Left colon (tissue), 2 donors: ENCODE measurements around the gene AFG1L. TPM values are rescaled to one million over a fixed set of nuclear protein-coding genes. Genes with fewer than 3 reads are reported as not detected.
"Not testable (repeated sequence)": the region's sequence is repeated elsewhere in the genome, so short reads cannot be mapped to it uniquely, and the experiment has no call there.

Experiments used
- ATAC-seq: fragments of 200-7000 bp; cut with Tn5 transposase; one replicate; pipeline ENCODE4 v1.9.1; 2020; ENCODE audit warnings: mild to moderate bottlenecking, moderate library complexity
- DNase-seq, 2 donors: peaks; one replicate each; pipeline ENCODE4 v3.0.0-alpha.2; 2020
- intact Hi-C, 2 donors: fragments of 100-400 bp; cut with DNase I in 1 of 2; cut with micrococcal nuclease in 1 of 2; formaldehyde crosslinking; loops; one replicate each; pipeline versions ENCODE4 v1.11.2 to v1.14.0; 2022; cut with DNase I, micrococcal nuclease
- total RNA-seq, 2 donors: library from RNA; stranded (reverse); fragmentation: NEBNext Ultra II Directional; extraction: Animal tissue kit (Norgen Biotek cat#: 25700); gene quantifications; one replicate each; pipeline ENCODE4 v1.2.1, GENCODE V29; 2021
- donor health status: DM: no; HTN: no; CAD: no.
- donor health status: DM: yes; HTN: yes; CAD: no.

The AFG1L gene
- total RNA-seq, 2 donors from 2014 or later: 9.0 to 10.6 TPM

DNA sequence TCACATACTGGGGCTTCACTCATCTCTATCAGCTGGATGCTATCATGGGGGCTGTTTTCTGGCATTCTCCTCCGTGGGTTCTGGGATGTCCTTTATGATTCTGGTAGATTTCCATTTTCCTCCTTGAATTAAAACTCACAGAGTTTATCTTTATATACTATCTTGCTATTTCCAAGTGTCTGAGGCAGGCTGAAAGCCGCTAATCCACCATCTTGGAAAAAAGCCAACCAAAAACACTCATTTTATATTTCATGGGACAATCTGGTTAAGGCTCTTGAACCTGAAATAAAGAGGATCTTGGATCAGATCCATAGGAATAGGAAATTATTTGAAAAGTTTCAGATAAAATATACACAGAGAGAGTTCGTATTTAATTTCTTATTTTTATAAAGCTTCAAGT lies 86.0 kb downstream of the AFG1L start:
- intact Hi-C loops: no loop called here
- ATAC-seq (no peak), DNase-seq (no peak)

DNA sequence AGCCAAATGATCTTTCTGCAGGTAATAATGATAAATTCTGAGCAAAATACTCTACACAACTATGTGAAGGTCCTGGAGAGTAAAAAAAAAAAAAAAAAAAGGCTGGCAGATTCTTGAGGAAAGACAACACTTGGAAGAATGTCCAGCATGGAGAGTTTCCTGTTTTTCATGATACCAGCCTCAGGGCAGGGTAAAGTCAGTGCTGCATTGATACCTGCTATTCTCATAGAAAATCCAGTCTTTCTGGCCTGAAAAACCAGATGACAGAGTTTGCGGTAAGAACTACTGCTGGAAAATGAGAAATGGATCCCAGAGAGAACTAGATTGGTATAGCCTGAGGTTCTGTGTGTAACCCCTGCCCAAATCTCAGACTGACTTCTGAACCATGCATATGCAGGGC lies 89.1 kb downstream of the AFG1L start:
- DNase-seq (no peak), ATAC-seq (no peak)
- intact Hi-C loops: no loop called here

DNA sequence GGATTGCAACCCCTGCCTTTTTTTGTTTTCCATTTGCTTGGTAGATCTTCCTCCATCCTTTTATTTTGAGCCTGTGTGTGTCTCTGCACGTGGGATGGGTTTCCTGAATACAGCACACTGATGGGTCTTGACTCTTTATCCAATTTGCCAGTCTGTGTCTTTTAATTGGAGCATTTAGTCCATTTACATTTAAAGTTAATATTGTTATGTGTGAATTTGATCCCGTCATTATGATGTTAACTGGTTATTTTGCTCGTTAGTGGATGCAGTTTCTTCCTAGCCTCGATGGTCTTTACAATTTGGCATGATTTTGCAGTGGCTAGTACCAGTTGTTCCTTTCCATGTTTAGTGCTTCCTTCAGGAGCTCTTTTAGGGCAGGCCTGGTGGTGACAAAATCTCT lies 94.3 kb downstream of the AFG1L start:
- not testable (repeated sequence) for ATAC-seq

DNA sequence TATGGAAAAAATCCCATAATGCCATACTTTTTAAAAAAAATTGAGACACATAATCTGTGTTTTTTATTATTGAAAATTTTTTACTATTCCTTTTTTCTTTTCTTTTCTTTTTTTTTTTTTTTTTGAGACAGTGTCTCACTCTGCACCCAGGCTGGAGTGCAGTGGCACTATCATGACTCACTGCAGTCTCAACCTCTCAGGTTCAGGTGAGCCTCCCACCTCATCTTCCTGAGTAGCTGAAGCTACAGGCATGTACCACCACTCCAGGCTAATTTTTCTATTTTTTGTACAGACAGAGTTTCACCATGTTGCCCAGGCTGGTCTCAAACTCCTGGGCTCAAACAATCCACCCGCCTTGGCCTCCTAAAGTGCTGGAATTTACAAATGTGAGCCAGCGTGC lies 100.4 kb downstream of the AFG1L start:
- ATAC-seq (no peak), DNase-seq (no peak)
- intact Hi-C loops: no loop called here

More for the DNA sequence above, 94.3 kb downstream of the AFG1L start:
- intact Hi-C loops, DNase-seq: not testable (repeated sequence)

DNA sequence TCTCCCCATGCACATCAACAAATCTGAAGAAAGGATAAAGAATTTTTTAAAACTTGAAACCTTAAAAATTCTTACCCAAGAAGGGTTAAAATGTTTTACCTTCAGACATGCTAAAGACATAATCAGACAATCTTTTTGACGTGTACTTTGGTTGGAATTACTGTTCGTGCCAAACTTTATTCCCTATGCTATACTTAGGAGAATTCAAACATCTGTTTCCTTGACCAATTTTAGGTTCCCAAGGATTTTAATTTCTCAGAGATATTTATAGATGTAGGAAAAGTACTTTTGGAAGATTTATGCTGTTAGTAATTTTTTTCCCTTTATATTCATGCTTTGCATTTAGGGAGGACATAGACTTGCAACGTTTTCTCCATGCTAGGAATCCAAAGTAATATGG lies 108.4 kb downstream of the AFG1L start:
- intact Hi-C loops: no loop called here
- ATAC-seq: no peak
- DNase-seq: no peak

DNA sequence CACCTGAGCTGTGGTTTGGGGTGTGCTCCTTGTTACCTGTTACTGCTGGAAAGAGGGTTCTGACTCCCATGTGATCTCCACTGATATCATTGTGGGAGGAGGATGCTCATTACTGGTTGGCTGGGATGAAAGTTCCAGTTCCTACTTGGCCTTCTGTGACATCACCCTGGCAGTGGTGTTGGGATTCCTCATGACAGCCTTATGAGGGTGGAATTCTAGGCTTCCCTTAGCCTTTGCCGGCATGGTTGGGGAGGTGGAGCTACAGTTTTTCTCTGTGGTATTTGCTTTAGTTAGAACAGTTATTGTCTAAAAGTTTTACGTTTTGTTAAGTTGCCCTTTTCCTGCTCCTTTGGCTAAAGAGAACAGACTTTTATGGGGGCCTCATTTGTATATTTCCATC lies 112.1 kb downstream of the AFG1L start:
- DNase-seq: no peak
- intact Hi-C loops: no loop called here
- no peak for ATAC-seq

DNA sequence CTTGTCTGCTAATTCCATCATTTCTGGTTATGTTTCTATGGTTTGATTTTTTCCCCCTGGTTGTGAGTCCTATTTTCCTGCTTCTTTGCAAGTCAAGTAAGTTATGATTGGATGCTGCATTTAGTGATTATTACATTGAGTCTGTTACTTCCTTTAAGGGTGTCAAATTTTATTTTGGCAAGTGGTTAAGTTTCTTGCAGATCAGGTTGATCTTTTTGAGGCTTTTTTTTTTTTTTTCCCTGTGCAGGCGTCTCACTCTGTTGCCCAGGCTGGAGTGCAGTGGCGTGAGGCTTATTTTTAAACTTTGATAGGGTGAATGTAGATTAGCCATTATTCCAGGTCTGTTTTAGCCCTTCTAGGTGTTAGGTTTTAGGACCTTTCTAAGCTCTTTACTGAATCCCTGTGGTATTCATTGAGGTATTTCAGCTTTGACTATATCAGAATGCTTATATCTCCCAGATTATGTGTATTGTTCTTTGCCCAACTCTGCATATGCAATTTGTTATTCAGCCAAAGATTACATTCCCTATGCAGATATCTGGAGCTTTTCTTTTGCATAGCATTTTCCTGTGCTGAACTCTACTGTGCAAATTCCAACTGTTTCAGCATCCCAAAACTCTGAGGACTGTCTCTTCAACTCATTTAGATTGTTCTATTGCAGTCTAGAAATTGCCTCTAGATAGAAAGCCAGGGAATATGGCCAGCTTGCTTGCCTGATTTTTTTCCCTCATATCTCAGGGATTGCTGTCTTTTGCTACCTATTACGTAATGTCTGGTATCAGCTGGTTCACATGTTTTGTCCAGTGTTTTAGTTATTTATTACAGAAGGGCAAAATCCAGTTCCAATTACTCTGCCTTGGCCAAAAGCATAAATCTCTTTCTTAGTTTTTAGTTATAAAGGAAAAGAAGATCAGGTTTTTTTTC lies 113.3 kb downstream of the AFG1L start:
- no peak for ATAC-seq
- intact Hi-C loops: no loop called here
- no peak for DNase-seq

DNA sequence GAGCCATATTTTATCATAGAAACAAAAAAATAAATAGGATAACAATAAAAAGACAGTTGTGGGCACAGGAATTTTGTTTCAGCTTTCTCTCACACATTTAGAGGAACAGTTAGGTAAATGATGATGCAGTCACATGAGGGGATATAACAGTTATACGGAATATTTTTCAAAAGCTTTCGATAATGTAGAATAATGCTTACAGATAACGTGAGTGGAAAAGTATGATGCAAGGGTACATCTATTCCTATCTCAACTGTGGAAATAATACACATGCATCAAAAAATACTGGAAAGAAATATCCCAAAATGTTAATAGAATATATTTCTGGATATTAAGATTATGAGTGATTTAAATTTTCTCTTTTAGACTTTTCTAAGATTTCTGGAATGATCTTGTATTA lies 114.0 kb downstream of the AFG1L start:
- ATAC-seq: no peak
- intact Hi-C loops: no loop called here
- no peak for DNase-seq

DNA sequence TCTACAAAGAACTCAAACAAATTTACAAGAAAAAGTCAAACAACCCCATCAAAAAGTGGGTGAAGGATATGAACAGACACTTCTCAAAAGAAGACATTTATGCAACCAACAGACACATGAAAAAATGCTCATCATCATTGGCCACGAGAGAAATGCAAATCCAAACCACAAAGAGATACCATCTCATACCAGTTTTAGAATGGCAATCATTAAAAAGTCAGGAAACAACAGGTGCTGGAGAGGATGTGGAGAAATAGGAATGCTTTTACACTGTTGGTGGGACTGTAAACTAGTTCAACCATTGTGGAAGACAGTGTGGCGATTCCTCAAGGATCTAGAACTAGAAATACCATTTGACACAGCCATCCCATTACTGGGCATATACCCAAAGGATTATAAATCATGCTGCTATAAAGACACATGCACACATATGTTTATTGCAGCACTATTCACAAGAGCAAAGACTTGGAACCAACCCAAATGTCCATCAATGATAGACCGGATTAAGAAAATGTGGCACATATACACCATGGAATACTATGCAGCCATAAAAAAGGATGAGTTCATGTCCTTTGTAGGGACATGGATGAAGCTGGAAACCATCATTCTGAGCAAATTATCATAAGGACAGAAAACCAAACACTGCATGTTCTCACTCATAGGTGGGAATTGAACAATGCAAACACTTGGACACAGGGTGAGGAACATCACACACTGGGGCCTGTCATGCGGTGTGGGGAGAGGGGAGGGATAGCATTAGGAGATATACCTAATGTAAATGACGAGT lies 121.4 kb downstream of the AFG1L start:
- intact Hi-C loops: not testable (repeated sequence)

DNA sequence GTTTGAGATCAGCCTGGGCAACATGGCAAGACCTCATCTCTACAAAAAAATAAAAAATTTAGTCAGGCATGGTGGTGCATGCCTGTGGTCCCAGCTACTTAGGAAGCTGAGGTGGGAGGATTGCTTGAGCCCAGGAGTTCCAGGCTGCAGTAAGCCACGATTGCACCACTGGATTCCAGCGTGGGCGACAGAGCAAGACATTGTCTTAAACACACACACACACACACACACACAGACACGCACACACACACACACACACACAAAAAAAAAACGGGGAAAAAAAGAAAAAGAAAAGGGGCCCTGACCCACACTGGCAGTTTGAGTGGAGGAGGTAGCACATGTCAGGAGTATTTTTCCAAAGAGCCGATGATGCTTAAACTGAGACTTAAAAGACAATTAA lies 122.2 kb downstream of the AFG1L start:
- ATAC-seq (no peak), DNase-seq (no peak)
- intact Hi-C loops: no loop called here

More for the DNA sequence above, 121.4 kb downstream of the AFG1L start:
- not testable (repeated sequence) for DNase-seq, ATAC-seq

DNA sequence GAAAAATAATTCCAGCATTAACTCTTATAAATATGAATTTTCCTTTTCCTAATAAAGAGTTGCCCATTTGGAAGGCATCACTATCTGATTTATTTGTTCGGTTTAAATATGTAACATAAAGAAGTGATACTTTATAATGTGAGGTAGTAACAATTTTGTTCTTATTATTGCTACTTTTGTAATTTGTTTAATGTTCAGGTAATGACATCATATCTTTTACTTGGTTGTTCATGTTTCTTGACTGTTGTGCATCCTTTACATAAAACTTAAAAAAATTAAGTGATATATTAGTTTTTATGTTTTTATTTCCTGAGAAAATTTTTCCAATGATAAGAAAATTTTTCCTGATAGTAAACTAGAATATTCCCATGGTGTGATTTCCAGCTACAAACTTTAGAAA lies 124.6 kb downstream of the AFG1L start:
- DNase-seq (no peak), ATAC-seq (no peak)

DNA sequence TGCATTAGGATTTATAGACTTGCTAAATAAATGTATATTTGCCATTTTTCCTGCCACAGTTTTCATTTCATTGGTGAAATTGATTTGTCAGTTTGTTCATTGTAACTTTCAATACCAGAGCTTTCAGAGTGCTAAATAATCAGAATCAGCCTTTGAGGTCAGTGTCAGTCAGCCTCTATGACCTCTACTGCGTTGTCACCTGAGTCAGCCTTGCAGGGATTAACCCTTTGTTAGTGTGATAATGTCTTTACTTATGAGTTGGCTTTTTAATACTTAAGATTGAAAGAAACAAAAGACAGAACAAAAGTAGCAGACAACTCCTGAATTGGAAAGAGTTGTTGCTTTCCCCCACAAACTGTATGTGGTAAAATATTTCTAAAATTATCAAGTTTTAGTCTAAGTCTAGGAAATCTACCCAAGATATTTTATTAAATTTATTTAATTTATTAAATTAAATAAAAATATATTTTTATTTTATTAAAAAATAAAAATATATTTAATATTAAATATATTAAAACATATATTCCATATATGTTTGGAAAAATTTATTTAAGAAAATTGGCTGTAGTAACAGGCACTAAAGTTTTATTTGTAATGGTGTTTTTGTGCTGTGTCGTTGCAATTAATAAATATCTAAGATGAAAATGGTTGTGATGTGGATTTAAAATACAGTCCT lies 125.2 kb downstream of the AFG1L start:
- DNase-seq: no peak
- ATAC-seq: no peak
- intact Hi-C loops: no loop called here

More for the DNA sequence above, 124.6 kb downstream of the AFG1L start:
- intact Hi-C loops: no loop called here

DNA sequence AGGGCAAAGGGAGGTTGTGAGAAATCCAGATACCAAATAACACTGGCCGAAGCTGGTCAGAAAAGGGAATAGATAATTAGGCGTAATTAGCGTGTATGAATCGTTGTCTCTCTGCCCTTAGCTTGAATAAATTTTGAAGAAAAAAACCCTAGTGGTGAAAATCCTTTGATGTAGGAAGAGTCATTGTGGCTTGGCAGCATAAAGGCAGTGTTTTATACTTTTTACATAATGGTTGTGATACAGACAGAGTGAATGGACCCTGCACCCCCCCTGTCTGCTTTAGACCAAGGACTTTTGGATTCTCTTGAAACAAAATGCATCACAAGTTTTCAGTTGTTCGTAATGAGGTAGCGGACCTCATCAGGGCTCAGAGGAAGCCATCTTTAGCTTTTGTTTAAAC lies 126.5 kb downstream of the AFG1L start:
- intact Hi-C loops: no loop called here
- ATAC-seq: no peak
- DNase-seq: no peak

DNA sequence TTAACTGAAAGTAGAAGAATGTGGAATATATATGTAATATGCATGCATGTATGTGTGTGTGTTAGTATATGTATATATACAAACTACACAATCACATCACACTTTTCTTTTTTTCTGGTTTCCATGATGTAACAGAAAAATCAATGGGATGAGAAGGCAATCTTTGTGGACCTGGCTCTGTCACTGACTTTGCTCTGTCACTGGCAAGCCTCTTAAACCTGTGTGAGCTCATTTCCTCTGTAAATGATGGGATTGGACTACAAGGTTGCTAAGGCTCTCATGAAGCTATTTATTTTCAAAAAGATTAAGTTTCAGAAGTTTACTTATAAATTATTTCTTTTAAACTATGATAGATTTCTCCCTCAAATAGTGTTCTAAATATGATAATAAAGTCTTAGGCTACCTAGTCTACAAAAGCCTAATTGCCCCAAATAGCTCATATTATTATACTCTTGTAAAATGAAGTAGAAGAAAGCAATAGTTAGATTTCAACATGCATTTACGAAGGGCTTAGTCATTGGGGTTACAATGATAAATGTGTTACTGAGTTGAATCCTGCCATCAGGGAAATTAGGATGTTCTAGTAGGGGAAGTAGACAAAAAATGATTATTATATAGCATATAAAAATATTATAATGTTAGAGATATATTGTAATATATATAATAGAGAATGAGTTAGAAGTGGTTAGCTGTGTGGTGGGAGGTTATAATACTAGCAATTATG lies 129.3 kb downstream of the AFG1L start:
- DNase-seq: no peak
- intact Hi-C loops: no loop called here
- ATAC-seq: no peak

DNA sequence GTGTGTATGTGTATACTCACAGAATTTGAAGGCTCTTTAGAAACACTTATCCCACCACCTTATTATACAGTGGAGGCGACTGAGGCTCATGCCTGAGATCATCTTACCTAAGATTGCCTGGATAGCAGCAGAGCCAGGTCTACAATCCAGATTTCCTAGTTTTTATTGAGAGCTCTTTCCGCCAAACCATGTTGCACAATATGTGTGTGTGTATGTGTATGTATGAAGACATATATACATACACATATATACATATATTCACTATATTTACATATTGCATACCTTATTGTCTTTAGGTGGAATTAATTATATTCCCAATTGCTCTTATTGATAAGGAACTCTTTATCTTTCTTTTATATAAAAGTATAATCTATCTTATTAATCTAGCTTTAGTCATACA lies 130.6 kb downstream of the AFG1L start:
- intact Hi-C loops: no loop called here

DNA sequence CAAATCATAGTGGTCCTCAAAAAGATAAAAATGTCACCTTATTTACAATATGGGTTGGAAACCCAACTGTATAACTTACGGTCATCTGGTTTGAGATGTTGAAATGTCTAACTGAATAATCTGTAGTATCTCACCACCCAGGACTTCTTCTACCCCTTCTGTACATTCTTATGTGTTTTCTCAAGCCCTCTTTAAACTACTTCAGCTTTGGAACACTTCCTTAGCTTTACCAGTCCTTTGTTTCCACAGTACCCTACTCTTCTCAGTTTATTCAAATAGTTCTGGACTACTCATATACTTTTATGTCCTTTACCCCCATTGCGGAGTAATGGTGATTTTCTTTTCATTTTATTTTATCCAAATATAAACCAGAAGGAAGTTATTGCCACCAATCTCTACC lies 137.3 kb downstream of the AFG1L start:
- intact Hi-C loops: no loop called here
- ATAC-seq: no peak
- DNase-seq: no peak

More for the DNA sequence above, 130.6 kb downstream of the AFG1L start:
- DNase-seq (no peak), ATAC-seq (no peak)

DNA sequence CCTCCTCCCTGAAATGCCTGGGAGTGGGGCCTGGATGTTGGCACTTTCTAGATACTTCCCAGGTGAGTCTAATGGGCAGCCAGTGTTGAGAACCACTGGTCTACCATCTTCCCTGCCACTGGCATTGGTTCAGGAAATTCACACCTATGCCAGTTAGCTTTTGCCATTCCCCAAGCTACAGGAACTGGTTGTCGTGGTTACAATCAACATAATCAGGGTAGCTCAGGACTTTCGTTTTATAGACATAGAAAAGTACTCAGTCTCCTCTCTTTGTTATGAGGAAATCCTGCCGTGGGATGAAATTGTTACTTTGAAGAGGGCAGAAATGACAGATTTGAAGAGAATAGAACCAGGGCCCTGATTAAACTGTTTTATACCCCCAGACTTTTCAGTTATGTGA lies 137.9 kb downstream of the AFG1L start:
- intact Hi-C loops: no loop called here
- ATAC-seq (peak; percentile 50), DNase-seq (no peak)

DNA sequence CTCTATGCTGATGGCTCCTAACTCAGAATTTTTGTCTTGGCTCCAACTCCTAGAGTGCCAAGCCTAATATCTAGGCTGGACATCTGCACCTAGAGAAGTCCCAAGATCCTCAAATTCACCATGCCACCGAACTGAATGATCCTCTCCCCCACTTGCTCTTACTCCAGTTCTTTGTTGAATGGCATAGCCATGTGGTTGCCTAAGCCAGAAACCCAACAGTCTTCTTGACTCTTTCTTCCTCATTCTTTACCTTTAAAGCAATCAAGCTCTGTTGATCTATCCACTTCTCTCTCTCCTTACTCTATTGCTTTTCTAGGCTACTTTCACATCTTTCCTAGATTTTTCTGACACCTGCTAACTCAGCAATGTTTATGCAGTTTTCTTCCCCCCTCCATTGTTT lies 139.4 kb downstream of the AFG1L start:
- no peak for ATAC-seq
- DNase-seq: no peak
- intact Hi-C loops: no loop called here

DNA sequence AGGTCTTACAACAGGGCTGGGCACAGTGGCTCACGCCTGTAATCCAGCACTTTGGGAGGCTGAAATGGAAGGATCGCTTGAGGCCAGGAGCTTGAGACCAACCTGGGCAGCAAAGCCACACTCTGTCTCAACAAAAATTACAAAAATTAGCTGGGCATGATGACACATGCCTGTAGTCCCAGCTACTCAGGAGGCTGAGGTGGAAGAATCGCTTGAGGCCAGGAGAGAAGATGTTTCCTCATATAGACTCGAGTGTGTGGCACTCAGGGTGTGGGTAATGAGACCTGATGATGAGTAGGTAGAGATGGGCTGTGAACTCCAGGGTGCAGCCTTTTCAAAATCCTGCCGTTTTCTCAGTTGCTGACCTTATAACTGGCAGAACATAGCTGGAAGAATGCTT lies 140.5 kb downstream of the AFG1L start:
- no peak for DNase-seq
- intact Hi-C loops: no loop called here

More for the DNA sequence above, 140.5 kb downstream of the AFG1L start:
- ATAC-seq: no peak
